ENCODE results near the gene FBXO15.

The FBXO15 gene

DNA sequence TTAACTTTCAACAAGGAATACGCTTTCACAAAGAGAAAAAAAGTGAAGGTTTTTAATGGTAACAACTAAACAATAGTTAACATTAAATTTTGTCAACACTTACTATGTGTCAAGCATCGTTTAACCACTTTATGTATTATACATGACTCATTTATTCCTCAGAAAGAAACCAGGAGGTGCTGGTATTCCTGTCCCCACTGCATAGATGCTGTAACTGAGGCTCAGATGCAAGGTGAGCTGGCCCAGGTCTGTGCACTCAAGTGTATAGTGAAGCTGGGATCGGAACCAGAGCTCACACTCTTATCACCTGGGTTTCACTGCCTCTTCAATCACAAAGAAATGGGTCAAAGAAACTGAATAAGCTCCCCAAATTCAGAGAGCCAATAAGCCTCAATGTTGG is 16.5 kb downstream of the FBXO15 start:
- H4K8ac ChIP-seq (ENCODE audit: low read length), result no peak overlapping the region
- H3K23ac ChIP-seq (ENCODE audit: low read length in 2 of 2), result no peak overlapping the region
- no peaks in the 10 kb centered on the region for H3K79me1 ChIP-seq (replicated peaks; ENCODE audit: low read length, poor library complexity, severe bottlenecking)
- no peak overlapping the region for H2BK15ac ChIP-seq (ENCODE audit: low read depth, poor library complexity, severe bottlenecking)
- H3K4ac ChIP-seq (ENCODE audit: low read depth in 1 of 2, low read length in 2 of 2), result no peak overlapping the region
- H3K9me3 ChIP-seq (ENCODE audit: control insufficient read depth, low read length), result no peaks in the 10 kb centered on the region
- no peaks in the 10 kb centered on the region for H3K4me1 ChIP-seq (ENCODE audit: control insufficient read depth, insufficient read depth, low read depth, low read length)
- H3K4me3 ChIP-seq (ENCODE audit: insufficient read depth in 1 of 2, low read depth in 1 of 2, low read length in 2 of 2), result no peak overlapping the region
- no peaks in the 10 kb centered on the region for H3K36me3 ChIP-seq (ENCODE audit: control insufficient read depth in 1 of 2, insufficient read depth in 2 of 2, low read depth in 1 of 2, low read length in 2 of 2)
- WGBS, result 82% methylated on average over 2 of the region's 3 CpGs
- H2BK5ac ChIP-seq (ENCODE audit: low read depth, low read length, poor library complexity, severe bottlenecking), result no peak overlapping the region
- no peak overlapping the region for H4K91ac ChIP-seq (ENCODE audit: low read length)
- H2BK120ac ChIP-seq (ENCODE audit: low read depth, low read length), result no peak overlapping the region
- no peak overlapping the region for H2BK12ac ChIP-seq (ENCODE audit: low read length in 2 of 2)
- H3K18ac ChIP-seq (ENCODE audit: low read depth in 1 of 2, low read length in 2 of 2), result no peak overlapping the region
- H2AK5ac ChIP-seq (ENCODE audit: low read length, severe bottlenecking), result no peak overlapping the region
- no peak overlapping the region for H3K27ac ChIP-seq (ENCODE audit: low read length, poor library complexity, severe bottlenecking)
- H3K9ac ChIP-seq (ENCODE audit: low read length), result no peak overlapping the region
- no peak overlapping the region for H3K4me2 ChIP-seq (ENCODE audit: low read length, poor library complexity, severe bottlenecking)
- DNase-seq, result no peak
- no peak overlapping the region for H3K14ac ChIP-seq (ENCODE audit: low read length in 2 of 2)
- no peak overlapping the region for H2AFZ ChIP-seq (ENCODE audit: low read depth, low read length)
- peaks cover 6 to 24% of the 10 kb centered on the region in 2 experiments for H3K27me3 ChIP-seq (ENCODE audit: control insufficient read depth in 1 of 2, insufficient read depth in 1 of 2, low read length in 2 of 2)

DNA sequence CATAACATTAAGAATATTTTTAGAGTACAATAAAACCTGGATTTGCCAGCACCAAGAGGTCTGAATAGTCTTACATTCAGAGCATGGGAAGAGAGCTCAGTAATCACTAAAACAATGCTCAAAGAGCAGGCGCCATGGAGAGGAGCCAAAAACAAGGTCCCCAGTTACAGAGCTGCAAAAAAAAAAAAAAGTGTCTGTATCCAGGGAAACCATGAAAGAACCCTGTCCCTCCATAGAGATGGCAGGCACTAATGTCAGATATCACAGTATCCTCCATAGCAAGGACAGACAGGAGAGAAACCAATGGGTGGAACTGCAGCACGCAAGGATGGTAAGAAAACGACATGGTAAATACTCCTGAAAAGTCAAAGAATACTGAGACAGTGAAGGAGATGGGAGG is 19.5 kb downstream of the FBXO15 start:
- H2BK5ac ChIP-seq (ENCODE audit: low read depth, low read length, poor library complexity, severe bottlenecking), result no peak overlapping the region
- H2BK15ac ChIP-seq (ENCODE audit: low read depth, poor library complexity, severe bottlenecking), result no peak overlapping the region
- H3K23ac ChIP-seq (ENCODE audit: low read length in 2 of 2), result no peak overlapping the region
- no peak overlapping the region for H2BK12ac ChIP-seq (ENCODE audit: low read length in 2 of 2)
- no peak overlapping the region for H3K4ac ChIP-seq (ENCODE audit: low read depth in 1 of 2, low read length in 2 of 2)
- DNase-seq, result no peak
- H4K91ac ChIP-seq (ENCODE audit: low read length), result no peak overlapping the region
- peaks cover 10 to 37% of the 10 kb centered on the region in 2 experiments for H3K27me3 ChIP-seq (ENCODE audit: control insufficient read depth in 1 of 2, insufficient read depth in 1 of 2, low read length in 2 of 2)
- H3K9me3 ChIP-seq (ENCODE audit: control insufficient read depth, low read length), result no peaks in the 10 kb centered on the region
- no peak overlapping the region for H4K8ac ChIP-seq (ENCODE audit: low read length)
- H3K36me3 ChIP-seq (ENCODE audit: control insufficient read depth in 1 of 2, insufficient read depth in 2 of 2, low read depth in 1 of 2, low read length in 2 of 2), result no peaks in the 10 kb centered on the region
- H3K27ac ChIP-seq (ENCODE audit: low read length, poor library complexity, severe bottlenecking), result no peak overlapping the region
- H3K79me1 ChIP-seq (replicated peaks; ENCODE audit: low read length, poor library complexity, severe bottlenecking), result no peaks in the 10 kb centered on the region
- no peak overlapping the region for H3K18ac ChIP-seq (ENCODE audit: low read depth in 1 of 2, low read length in 2 of 2)
- H3K4me3 ChIP-seq (ENCODE audit: insufficient read depth in 1 of 2, low read depth in 1 of 2, low read length in 2 of 2), result no peak overlapping the region
- H3K9ac ChIP-seq (ENCODE audit: low read length), result no peak overlapping the region
- no peak overlapping the region for H2BK120ac ChIP-seq (ENCODE audit: low read depth, low read length)
- no peak overlapping the region for H3K14ac ChIP-seq (ENCODE audit: low read length in 2 of 2)
- no peak overlapping the region for H2AFZ ChIP-seq (ENCODE audit: low read depth, low read length)
- no peak overlapping the region for H2AK5ac ChIP-seq (ENCODE audit: low read length, severe bottlenecking)
- H3K4me2 ChIP-seq (ENCODE audit: low read length, poor library complexity, severe bottlenecking), result no peak overlapping the region
- whole genome bisulfite sequencing, result 91% methylated on average over 3 of the region's 3 CpGs
- no peaks in the 10 kb centered on the region for H3K4me1 ChIP-seq (ENCODE audit: control insufficient read depth, insufficient read depth, low read depth, low read length)

DNA sequence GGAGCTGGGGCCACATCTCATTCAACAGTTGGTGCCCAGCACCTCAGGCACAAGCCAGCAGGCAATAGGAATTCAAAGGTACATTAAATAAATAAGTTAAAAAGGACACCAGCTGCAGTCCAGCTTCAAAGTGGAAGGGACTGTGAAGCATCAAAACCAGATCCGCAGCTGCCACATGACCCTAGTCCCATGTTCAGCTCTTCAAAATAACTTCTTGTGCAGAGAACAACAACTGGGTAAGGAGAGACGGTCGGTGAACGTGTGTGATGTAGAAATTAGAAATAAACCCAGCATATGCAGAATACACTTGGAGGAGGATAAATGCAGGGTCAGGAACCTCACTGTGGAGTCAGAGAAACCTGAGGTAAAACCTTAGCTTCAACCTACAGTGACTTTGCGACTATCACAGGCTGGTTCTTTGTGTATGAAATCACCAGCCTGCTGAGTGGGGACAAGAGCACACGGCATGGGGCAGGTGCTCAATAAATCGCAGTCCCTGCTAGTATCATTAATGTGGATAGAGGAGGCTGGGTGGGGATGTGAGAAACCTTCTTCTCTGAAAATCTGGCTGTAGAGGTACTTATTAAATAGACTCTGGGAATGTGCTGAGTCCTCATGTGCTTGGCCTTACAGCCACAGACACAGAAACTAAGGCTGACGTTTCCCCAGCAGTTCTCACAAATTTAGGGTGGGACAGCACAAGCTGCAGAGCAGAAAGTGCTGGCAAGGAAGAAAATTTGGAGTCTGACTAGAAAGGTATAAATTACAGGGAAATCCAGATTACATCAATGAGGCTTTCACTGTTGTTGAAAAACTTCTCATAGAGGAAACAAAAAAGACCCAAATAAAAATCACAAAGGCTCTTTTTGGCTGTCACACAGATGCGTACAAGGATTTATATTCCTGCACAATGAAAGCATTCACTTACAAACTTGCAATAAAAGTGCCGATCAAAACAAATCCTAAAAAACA is 20.7 kb downstream of the FBXO15 start:
- no peak overlapping the region for H2BK15ac ChIP-seq (ENCODE audit: low read depth, poor library complexity, severe bottlenecking)
- H3K14ac ChIP-seq (ENCODE audit: low read length in 2 of 2), result no peak overlapping the region
- H3K4me3 ChIP-seq (ENCODE audit: insufficient read depth in 1 of 2, low read depth in 1 of 2, low read length in 2 of 2), result no peak overlapping the region
- DNase-seq, result no peak
- no peaks in the 10 kb centered on the region for H3K79me1 ChIP-seq (replicated peaks; ENCODE audit: low read length, poor library complexity, severe bottlenecking)
- H3K9me3 ChIP-seq (ENCODE audit: control insufficient read depth, low read length), result no peaks in the 10 kb centered on the region
- no peak overlapping the region for H3K9ac ChIP-seq (ENCODE audit: low read length)
- no peak overlapping the region for H2BK5ac ChIP-seq (ENCODE audit: low read depth, low read length, poor library complexity, severe bottlenecking)
- H3K18ac ChIP-seq (ENCODE audit: low read depth in 1 of 2, low read length in 2 of 2), result no peak overlapping the region
- no peak overlapping the region for H3K4me2 ChIP-seq (ENCODE audit: low read length, poor library complexity, severe bottlenecking)
- H4K91ac ChIP-seq (ENCODE audit: low read length), result no peak overlapping the region
- peaks cover 10 to 37% of the 10 kb centered on the region in 2 experiments for H3K27me3 ChIP-seq (ENCODE audit: control insufficient read depth in 1 of 2, insufficient read depth in 1 of 2, low read length in 2 of 2)
- no peak overlapping the region for H3K4ac ChIP-seq (ENCODE audit: low read depth in 1 of 2, low read length in 2 of 2)
- no peak overlapping the region for H4K8ac ChIP-seq (ENCODE audit: low read length)
- no peak overlapping the region for H3K27ac ChIP-seq (ENCODE audit: low read length, poor library complexity, severe bottlenecking)
- H2BK120ac ChIP-seq (ENCODE audit: low read depth, low read length), result no peak overlapping the region
- no peak overlapping the region for H3K23ac ChIP-seq (ENCODE audit: low read length in 2 of 2)
- no peaks in the 10 kb centered on the region for H3K4me1 ChIP-seq (ENCODE audit: control insufficient read depth, insufficient read depth, low read depth, low read length)
- no peak overlapping the region for H2AFZ ChIP-seq (ENCODE audit: low read depth, low read length)
- WGBS, result 65% methylated on average over 9 of the region's 10 CpGs
- H3K36me3 ChIP-seq (ENCODE audit: control insufficient read depth in 1 of 2, insufficient read depth in 2 of 2, low read depth in 1 of 2, low read length in 2 of 2), result no peaks in the 10 kb centered on the region
- H2BK12ac ChIP-seq (ENCODE audit: low read length in 2 of 2), result no peak overlapping the region
- H2AK5ac ChIP-seq (ENCODE audit: low read length, severe bottlenecking), result no peak overlapping the region

DNA sequence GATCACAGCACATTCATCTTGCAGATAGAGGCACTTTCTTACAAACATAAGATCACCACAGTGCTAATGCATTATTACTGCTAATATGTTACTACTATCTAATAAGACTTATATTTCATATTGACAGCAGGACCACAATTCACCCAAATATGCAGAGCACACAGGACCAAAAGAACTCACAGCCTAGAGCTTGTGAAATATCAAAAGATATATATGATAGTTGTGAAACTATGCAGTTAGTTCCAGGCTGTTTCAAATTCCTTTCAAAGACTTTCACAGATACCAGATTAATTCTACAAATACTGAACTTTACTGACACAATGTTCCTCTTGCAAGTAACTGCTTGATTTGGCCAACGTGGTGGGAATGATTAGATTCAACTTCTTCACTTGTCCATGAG is 23.0 kb downstream of the FBXO15 start:
- no peak overlapping the region for H3K4me2 ChIP-seq (ENCODE audit: low read length, poor library complexity, severe bottlenecking)
- H3K4me3 ChIP-seq (ENCODE audit: insufficient read depth in 1 of 2, low read depth in 1 of 2, low read length in 2 of 2), result no peak overlapping the region
- no peak overlapping the region for H4K91ac ChIP-seq (ENCODE audit: low read length)
- H3K27ac ChIP-seq (ENCODE audit: low read length, poor library complexity, severe bottlenecking), result no peak overlapping the region
- H2BK5ac ChIP-seq (ENCODE audit: low read depth, low read length, poor library complexity, severe bottlenecking), result no peak overlapping the region
- no peaks in the 10 kb centered on the region for H3K36me3 ChIP-seq (ENCODE audit: control insufficient read depth in 1 of 2, insufficient read depth in 2 of 2, low read depth in 1 of 2, low read length in 2 of 2)
- no peak overlapping the region for H3K14ac ChIP-seq (ENCODE audit: low read length in 2 of 2)
- H3K4ac ChIP-seq (ENCODE audit: low read depth in 1 of 2, low read length in 2 of 2), result no peak overlapping the region
- H2AFZ ChIP-seq (ENCODE audit: low read depth, low read length), result no peak overlapping the region
- H3K79me1 ChIP-seq (replicated peaks; ENCODE audit: low read length, poor library complexity, severe bottlenecking), result no peaks in the 10 kb centered on the region
- H3K9me3 ChIP-seq (ENCODE audit: control insufficient read depth, low read length), result no peaks in the 10 kb centered on the region
- H4K8ac ChIP-seq (ENCODE audit: low read length), result no peak overlapping the region
- 67% methylated on average over 1 of the region's 1 CpG for WGBS
- no peak overlapping the region for H2AK5ac ChIP-seq (ENCODE audit: low read length, severe bottlenecking)
- H3K18ac ChIP-seq (ENCODE audit: low read depth in 1 of 2, low read length in 2 of 2), result no peak overlapping the region
- H3K4me1 ChIP-seq (ENCODE audit: control insufficient read depth, insufficient read depth, low read depth, low read length), result no peaks in the 10 kb centered on the region
- no peak for DNase-seq
- no peak overlapping the region for H2BK120ac ChIP-seq (ENCODE audit: low read depth, low read length)
- peaks cover 10 to 40% of the 10 kb centered on the region in 2 experiments for H3K27me3 ChIP-seq (ENCODE audit: control insufficient read depth in 1 of 2, insufficient read depth in 1 of 2, low read length in 2 of 2)
- no peak overlapping the region for H2BK12ac ChIP-seq (ENCODE audit: low read length in 2 of 2)
- no peak overlapping the region for H3K9ac ChIP-seq (ENCODE audit: low read length)
- H2BK15ac ChIP-seq (ENCODE audit: low read depth, poor library complexity, severe bottlenecking), result no peak overlapping the region
- H3K23ac ChIP-seq (ENCODE audit: low read length in 2 of 2), result no peak overlapping the region
